HepG2 (cell line): ENCODE measurements around the gene MORN1.

Experiments
- KDM1A ChIP-seq: IDR thresholded peaks from 2 replicates; pipeline ENCODE4 v1.6.1; 2016; ENCODE audit warnings: missing compliant biosample characterization
- PHF20 ChIP-seq: sonication (generic); formaldehyde crosslinking; IDR thresholded peaks from 2 replicates; pipeline ENCODE4 v1.5.0; 2020; ENCODE audit warnings: mild to moderate bottlenecking, missing genetic modification reagents
- POLR2AphosphoS5 ChIP-seq: IDR thresholded peaks from 2 replicates; pipeline ENCODE4 v1.6.1; 2012; ENCODE audit warnings: low read depth, low read length
- PRDM15 ChIP-seq: sonication (generic); formaldehyde crosslinking; IDR thresholded peaks from 2 replicates; pipeline ENCODE4 v1.4.0; 2020; ENCODE audit warnings: missing genetic modification reagents
- SIN3A ChIP-seq: IDR thresholded peaks from 2 replicates; pipeline ENCODE4 v1.6.1; 2011; ENCODE audit warnings: low read depth, mild to moderate bottlenecking, control low read depth, low read length, borderline replicate concordance
- SUZ12 ChIP-seq: fragments of 150-350 bp; IDR thresholded peaks from 2 replicates; pipeline ENCODE4 v1.6.1; 2014; ENCODE audit warnings: low read depth, low read length
- TAF15 ChIP-seq: fragments of 200-400 bp; formaldehyde crosslinking; IDR thresholded peaks from one replicate; pipeline ENCODE4 v1.6.1; 2018; ENCODE audit warnings: mild to moderate bottlenecking, low read depth, low read length; ENCODE audit not compliant: poor library complexity, severe bottlenecking
- ZNF274 ChIP-seq: sonication (generic); formaldehyde crosslinking; IDR thresholded peaks from 2 replicates; pipeline ENCODE4 v1.5.1; 2020; ENCODE audit warnings: mild to moderate bottlenecking, missing genetic modification reagents
- ZNF569 ChIP-seq: sonication (generic); formaldehyde crosslinking; IDR thresholded peaks from 2 replicates; pipeline ENCODE4 v1.5.0; 2020; ENCODE audit warnings: mild to moderate bottlenecking, missing genetic modification reagents, moderate library complexity, borderline replicate concordance

DNA sequence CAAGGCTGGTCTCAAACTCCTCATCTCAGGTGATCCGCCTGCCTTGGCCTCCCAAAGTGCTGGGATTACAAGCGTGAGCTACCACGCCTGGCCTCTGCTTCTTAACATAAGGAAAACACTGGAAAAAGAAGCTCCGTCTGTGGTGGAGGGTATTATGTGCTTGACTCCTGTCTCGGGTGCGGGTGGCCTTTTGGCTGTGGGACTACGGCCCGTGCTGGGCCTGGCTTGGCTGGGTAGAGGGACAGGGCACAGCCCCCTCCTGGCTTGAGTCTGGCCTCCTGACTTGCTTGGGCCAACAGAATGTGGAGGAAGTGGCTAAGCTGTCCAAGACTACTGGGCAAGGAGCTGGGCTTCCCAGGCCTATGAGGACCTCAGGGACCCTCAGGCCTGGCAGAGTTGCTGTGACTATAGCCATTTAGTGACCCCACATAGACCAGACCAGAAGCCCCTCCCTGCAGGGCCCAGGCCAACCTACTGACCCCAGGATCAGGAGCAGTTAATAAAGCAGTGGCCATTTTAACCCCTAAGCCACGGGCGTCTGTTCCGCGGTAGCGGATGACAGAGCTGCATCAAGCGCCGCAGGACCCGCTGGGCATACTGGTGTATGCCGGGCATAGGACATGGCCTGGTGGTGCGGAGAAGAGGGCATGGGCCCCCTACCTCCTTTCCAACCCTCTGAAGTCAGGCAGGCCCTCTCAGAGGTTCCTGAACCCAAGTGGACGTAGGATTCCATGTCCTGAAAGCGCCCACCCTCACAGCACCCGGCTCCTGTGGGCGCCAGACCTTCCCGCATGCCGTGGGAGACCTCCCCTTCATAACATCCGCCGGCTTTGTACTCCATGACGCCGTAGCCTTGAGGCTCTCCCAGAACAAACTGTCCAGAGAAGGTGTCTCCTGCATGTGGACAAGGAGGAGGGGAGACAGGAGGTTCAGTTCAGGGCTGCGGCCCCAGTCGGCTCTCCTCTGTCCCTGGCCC is 4.4 kb downstream of the MORN1 start:
- TF ChIP-seq PHF20 (CRISPR knock-in tag) (no peak), KDM1A (CRISPR knock-in tag) (no peak), SIN3A (no peak), SUZ12 (no peak), ZNF569 (CRISPR knock-in tag) (no peak), ZNF274 (no peak), TAF15 (no peak), POLR2AphosphoS5 (no peak), PRDM15 (CRISPR knock-in tag) (no peak)
